Hepatocyte (in vitro differentiated cells): Measurements from ENCODE around the gene CCPG1.

ENCODE experiments used
- EZH2 ChIP-seq: fragments of 200-600 bp; sonication (generic); IDR thresholded peaks from 2 replicates; pipeline ENCODE4 v1.6.1; 2016; ENCODE audit warnings: antibody characterized with exemption, mild to moderate bottlenecking, borderline replicate concordance
- EZH2phosphoT487 ChIP-seq: fragments of 200-600 bp; sonication (generic); IDR thresholded peaks from one replicate; pipeline ENCODE4 v1.6.1; 2018; ENCODE audit warnings: antibody characterized with exemption, mild to moderate bottlenecking, low read depth, moderate library complexity; ENCODE audit not compliant: unreplicated experiment, severe bottlenecking
- TF ChIP-seq, protein P1 (sequence below): fragments of 200-600 bp; sonication (generic); IDR thresholded peaks from 2 replicates; pipeline ENCODE4 v1.5.1; 2016; ENCODE audit warnings: antibody characterized with exemption, mild to moderate bottlenecking; ENCODE audit not compliant: poor library complexity

- TF ChIP-seq EZH2phosphoT487 = no peak
- TF ChIP-seq, protein P1, sequence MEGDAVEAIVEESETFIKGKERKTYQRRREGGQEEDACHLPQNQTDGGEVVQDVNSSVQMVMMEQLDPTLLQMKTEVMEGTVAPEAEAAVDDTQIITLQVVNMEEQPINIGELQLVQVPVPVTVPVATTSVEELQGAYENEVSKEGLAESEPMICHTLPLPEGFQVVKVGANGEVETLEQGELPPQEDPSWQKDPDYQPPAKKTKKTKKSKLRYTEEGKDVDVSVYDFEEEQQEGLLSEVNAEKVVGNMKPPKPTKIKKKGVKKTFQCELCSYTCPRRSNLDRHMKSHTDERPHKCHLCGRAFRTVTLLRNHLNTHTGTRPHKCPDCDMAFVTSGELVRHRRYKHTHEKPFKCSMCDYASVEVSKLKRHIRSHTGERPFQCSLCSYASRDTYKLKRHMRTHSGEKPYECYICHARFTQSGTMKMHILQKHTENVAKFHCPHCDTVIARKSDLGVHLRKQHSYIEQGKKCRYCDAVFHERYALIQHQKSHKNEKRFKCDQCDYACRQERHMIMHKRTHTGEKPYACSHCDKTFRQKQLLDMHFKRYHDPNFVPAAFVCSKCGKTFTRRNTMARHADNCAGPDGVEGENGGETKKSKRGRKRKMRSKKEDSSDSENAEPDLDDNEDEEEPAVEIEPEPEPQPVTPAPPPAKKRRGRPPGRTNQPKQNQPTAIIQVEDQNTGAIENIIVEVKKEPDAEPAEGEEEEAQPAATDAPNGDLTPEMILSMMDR = no peak
- no peak for TF ChIP-seq EZH2
These were observed 47.9 kb downstream of the CCPG1 start for GRCh38 chr15:55360256-55360655.
